SKM-1 treated with dmso at 0.1 percent for 144 hours (cell line): ENCODE measurements around the gene ARID3A.

Source experiments
- DNase-seq: peaks from one replicate; lab custom pipeline; 2025; ENCODE audit not compliant: unreplicated experiment; lab: John Stamatoyannopoulos, UW

The ARID3A gene

DNA sequence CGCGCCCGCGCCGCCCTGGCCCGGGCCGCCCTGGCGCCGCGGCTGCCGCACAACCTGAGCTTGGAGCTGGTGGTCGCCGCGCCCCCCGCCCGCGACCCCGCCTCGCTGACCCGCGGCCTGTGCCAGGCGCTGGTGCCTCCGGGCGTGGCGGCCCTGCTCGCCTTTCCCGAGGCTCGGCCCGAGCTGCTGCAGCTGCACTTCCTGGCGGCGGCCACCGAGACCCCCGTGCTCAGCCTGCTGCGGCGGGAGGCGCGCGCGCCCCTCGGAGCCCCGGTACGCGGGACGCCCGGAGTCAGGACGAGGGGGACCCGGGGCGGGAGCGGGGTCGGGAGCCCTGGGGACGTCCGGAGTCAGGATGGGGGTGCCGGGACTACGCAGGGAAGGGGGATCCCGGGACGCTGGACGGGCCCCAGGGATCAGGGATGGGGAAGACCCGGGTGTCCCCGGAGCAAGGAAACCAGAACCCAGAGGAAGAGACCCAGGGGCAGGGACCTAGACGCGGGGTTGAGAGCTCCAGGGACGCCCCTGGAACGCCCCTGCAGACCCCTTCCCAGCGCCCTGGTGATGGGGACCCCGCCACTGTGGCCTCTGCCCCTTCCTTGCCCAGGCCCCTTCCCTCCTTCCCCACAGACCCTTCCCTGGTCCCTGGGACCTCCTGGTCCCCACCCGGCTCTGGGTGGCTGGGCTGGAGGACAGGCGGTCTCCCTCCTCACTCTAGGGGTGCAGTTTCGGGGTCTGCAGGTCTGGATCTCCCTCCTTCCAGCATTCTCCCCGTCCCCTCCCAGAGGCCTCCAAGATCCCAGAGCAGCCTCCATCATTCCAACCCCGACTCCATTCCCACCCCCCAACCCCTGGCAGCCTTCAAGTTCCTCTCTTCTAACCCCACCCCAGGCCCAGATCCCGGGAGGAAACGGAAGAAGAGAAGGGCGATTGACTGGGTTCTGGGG lies 75.0 kb downstream of the ARID3A start:
- DNase-seq = no peak

DNA sequence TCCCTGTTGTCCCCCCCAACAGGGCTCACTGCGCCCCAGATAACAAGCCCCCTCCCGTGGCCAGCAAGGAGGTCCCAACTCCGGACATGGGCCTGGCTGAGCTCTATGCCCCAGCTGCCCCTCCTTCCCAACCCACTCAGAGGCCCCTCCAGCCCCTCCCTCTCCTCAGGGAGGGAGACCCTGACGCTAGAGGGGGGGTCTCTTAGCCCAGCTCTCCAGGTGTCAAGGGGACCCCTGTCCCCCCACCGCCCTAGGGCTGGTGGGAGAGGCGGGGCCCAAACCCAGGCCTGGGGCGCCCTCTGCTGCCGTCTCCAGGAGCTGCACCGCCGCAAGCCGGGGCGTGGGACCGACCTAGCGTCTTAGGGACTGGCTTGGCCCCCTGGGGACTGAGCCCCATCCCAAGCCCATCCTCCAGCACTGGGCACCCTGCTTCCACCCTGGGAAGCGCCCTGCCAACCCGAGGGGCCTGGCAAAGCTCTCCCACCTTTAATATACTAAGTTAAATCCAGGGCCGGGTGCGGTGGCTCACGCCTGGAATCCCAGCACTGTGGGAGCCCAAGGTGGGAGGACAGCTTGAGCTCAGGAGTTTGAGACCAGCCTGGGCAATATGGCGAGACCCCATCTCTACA lies 75.8 kb downstream of the ARID3A start:
- no peak for DNase-seq

DNA sequence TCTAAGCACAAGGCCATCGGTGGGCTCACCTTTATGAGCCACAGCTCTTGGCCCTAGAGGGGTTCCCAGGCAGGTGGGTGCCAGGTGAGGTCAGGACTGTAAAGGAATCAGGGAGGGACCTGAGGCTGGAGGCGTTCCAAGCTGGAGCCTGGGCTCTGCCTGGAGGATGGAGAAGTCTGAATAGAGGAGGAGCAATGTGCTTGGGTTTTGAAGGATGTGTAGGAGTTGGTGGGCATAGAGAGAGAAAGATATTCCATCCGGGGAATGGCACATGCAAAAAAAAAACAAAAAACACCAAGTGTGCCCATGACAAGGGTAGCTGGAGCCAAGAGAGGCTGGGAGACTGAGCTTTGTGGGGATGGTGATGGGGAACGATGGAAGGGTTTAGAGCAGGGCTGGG lies 76.8 kb downstream of the ARID3A start:
- no peak for DNase-seq

DNA sequence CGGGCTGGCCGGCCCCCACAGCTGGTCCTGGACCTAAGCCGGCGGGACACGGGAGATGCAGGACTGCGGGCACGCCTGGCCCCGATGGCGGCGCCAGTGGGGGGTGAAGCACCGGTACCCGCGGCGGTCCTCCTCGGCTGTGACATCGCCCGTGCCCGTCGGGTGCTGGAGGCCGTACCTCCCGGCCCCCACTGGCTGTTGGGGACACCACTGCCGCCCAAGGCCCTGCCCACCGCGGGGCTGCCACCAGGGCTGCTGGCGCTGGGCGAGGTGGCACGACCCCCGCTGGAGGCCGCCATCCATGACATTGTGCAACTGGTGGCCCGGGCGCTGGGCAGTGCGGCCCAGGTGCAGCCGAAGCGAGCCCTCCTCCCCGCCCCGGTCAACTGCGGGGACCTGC lies 77.4 kb downstream of the ARID3A start:
- DNase-seq = no peak

DNA sequence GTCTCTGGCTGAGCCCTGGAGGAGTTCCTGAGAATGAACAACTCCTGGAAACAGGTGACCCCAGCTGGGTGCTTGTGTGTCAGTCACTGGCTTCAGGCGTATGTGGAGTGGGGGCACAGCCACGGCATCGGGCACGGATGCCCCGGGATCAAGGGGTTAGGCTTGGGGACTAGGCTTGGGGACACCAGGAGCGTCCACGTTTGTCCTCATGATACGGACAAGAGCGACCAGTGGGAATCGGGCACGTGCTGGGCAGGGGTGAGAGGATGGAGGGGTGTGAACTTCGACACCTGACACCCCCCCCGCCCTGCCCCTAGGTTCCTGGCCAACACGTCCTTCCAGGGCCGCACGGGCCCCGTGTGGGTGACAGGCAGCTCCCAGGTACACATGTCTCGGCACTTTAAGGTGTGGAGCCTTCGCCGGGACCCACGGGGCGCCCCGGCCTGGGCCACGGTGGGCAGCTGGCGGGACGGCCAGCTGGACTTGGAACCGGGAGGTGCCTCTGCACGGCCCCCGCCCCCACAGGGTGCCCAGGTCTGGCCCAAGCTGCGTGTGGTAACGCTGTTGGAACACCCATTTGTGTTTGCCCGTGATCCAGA lies 78.5 kb downstream of the ARID3A start:
- no peak for DNase-seq

DNA sequence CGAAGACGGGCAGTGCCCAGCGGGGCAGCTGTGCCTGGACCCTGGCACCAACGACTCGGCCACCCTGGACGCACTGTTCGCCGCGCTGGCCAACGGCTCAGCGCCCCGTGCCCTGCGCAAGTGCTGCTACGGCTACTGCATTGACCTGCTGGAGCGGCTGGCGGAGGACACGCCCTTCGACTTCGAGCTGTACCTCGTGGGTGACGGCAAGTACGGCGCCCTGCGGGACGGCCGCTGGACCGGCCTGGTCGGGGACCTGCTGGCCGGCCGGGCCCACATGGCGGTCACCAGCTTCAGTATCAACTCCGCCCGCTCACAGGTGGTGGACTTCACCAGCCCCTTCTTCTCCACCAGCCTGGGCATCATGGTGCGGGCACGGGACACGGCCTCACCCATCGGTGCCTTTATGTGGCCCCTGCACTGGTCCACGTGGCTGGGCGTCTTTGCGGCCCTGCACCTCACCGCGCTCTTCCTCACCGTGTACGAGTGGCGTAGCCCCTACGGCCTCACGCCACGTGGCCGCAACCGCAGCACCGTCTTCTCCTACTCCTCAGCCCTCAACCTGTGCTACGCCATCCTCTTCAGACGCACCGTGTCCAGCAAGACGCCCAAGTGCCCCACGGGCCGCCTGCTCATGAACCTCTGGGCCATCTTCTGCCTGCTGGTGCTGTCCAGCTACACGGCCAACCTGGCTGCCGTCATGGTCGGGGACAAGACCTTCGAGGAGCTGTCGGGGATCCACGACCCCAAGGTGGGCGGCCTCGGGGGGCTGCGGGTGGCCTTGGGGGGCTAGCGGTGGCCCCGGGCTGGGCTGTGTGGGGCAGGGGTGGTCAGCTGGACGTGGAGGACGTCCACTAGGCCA lies 79.2 kb downstream of the ARID3A start:
- DNase-seq = no peak

DNA sequence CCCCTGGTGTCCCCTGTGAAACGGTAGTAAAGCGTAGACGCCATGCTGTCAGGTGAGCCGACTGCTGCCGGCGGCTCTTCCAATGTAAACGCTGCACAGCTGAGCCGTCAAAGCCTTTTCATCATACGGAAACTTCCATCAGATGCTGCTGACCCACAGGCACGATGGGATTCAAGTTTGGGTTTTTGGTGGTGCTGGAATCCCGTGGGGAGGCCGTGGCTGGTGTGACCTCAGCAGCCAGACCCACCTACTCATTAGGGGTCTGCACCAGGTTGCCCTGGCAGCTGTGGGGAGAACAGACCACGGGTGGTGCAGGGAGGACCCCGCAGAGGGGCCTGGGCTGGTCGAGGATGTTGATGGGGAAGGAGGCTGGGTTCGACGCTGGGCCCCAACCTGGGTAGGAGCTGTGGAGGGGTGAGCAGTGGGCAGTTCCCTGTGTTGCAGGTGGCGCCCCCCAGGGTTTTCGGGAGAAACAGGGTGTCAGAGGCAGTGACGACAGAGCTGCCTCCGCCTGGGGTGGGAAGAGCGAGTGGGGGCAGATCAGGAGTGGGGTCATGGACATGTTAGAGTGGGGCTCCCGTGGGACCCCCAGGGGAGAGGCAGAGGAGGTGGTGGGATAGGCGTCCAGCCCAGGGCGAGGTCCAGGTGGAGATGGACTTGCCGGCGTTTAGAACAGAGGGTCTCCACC lies 81.0 kb downstream of the ARID3A start:
- no peak for DNase-seq

DNA sequence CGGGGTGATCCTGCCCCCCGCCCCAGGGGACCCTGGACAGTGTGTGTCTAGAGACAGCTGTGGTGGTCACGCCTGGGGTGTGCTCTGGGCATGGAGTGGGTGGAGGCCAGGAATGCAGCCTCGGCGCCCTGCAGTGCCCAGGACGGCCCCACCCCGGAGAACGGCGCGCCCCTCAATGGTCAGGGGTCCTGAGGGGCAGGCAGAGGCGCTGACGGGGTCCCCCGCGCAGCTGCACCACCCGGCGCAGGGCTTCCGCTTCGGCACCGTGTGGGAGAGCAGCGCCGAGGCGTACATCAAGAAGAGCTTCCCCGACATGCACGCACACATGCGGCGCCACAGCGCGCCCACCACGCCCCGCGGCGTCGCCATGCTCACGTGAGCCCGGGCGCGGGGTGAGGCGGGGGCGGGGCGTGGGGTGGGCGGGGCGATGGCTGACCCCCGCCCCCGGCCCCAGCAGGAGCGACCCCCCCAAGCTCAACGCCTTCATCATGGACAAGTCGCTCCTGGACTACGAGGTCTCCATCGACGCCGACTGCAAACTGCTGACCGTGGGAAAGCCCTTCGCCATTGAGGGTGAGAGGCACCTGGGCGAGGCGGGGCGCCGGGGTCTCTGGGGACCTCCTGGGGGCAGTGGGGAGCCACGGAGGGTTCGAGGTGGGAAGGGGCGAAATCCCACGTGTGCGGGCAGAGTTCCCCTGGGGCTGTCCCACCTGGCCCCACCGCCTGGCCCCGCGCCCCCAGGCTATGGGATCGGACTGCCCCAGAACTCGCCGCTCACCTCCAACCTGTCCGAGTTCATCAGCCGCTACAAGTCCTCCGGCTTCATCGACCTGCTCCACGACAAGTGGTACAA lies 81.8 kb downstream of the ARID3A start:
- no peak for DNase-seq

DNA sequence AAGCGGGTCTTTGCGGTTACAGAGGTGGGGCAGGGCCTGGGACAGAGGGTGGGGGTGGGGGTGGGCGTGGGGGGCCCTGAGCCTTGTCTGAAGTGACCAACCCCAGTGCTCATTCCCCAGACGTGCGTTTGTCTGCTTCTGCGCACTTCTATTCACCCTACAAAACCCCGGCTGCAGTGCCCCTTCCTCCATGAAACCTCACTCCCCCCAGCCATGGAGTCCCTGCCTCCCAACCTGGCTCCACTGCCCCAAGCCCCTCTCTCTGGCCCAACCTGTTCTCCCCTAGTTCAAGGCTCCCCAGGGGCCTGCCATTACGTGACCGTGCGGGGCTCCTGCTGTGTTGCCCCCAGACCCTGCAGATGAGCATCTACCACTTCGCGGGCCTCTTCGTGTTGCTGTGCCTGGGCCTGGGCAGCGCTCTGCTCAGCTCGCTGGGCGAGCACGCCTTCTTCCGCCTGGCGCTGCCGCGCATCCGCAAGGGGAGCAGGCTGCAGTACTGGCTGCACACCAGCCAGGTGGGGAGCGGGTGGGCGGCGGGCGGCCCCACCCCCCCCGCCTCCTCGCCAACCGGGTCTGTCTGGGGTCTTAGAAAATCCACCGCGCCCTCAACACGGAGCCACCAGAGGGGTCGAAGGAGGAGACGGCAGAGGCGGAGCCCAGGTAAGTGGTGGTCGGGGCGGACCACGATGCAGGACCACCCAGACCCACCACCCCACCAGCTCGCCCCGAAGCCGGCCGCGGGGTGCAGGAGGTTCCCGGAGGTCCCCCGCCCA lies 82.6 kb downstream of the ARID3A start:
- no peak for DNase-seq

DNA sequence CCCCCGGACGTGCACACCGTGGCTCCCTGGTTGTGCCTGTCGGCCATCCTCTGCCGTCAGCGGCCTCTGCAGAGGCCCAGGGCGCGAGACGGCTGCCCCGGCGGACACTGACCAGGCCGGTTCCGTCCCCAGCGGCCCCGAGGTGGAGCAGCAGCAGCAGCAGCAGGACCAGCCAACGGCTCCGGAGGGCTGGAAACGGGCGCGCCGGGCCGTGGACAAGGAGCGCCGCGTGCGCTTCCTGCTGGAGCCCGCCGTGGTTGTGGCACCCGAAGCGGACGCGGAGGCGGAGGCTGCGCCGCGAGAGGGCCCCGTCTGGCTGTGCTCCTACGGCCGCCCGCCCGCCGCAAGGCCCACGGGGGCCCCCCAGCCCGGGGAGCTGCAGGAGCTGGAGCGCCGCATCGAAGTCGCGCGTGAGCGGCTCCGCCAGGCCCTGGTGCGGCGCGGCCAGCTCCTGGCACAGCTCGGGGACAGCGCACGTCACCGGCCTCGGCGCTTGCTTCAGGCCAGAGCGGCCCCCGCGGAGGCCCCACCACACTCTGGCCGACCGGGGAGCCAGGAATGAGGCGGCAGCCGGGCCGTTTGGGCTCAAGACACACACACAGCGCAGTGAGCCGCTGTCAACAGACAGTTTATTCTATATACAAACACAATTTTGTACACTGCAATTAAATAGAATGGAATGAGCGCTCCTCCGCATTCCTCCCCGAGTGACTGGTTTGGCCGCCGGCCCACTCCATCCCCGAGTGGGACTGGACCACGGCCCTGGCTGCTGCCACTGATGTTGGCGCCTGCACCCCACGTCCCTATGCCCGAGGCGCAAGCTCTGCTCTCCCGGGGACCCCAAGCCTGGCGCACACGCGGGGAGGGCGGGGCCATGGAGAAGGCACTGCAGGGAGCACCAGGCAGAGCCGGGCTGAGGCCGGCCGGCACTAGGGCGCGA lies 83.5 kb downstream of the ARID3A start:
- no peak for DNase-seq

DNA sequence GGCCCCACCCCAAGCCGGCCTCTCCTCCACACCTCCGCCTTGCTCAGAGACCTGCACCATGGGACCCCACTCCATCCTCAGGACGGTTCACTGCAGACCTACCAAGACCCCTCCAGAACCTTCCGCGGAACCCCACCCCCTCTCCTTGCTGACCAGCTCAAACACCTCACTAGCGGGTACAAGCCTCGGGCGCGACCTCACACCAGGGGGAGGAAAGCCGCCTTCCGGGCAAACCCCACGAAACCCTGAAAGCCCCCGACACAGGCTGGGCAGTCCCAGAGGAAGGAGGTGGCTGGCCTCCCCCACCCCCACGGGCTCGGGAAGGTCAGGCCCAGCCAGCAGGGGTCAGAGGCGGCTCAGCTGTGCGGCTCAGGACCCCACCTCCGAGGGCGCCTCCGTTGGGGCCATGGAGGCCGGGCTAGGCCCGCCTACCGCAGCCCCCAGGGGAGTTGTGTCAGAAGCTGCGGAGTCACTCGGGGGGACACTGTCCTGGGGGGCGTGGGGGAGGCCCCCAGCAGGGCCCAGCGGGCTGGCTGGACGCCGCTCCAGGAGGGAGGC lies 84.2 kb downstream of the ARID3A start:
- no peak for DNase-seq

DNA sequence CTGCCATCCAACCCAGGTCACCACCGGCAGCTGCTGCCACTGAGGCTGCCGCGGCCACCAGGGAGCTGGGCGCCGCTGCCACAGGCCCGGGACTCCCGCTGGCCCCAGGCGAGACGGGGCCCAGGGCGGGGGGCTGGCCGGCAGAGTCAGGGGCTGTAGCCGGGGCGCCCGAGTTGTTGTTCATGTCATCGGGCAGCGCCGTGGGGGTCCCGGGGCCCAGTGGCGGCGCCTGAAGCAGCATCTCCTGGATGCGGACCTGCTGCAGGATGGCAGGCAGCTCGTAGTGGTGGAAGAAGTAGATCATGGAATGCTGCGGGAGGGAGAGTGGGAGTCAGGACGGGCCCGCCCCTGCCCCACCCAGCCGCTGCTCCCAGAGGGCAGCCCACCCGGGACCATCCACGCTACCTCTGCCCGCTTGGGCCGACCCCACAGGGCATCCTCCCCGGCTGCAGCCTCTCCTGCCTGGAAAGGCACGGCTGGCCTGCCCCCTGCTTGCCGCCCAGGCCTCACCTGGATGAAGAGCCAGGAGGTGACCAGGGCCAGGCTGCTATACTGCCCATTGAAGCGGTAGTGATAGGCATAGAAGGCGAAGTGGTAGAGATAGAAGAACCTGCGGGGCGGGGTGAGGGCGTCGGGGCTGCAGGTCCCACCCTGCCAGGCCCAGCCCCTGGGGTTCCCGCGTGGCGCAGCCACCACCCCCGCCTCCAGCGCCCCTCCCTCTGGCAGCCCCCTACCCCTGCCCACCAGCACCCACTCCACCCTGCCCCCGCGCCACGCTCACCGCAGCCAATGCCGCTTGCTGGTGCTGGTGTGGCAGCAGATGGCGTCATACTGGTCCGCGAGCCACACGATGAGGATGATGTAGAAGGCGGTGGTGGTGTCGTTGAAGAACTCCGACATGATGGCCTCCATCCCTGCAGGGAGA lies 85.0 kb downstream of the ARID3A start:
- no peak for DNase-seq

DNA sequence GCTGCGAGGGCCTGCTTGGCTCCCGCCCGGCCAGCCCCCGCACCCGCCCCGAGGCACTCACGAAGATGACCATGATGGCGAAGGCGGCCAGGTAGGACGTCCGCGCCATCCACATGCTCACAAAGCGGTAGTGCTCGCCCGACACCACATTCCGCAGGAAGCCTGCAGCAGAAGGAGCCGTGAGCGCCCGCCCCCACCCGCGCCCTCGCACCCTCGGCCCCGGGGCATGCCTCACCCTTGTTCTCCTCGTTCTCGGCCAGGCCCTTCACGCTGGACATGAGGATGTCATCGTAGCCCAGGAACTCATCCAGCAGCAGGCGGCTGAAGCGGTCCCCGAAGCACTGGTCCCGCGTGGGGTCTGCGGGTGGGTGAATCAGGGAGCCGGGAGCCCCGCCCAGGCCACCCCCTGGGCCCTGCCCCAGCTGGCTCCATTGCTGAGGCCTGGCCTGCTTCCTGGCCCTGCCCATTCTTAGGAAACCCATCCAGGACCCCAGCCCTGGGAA lies 86.0 kb downstream of the ARID3A start:
- no peak for DNase-seq

DNA sequence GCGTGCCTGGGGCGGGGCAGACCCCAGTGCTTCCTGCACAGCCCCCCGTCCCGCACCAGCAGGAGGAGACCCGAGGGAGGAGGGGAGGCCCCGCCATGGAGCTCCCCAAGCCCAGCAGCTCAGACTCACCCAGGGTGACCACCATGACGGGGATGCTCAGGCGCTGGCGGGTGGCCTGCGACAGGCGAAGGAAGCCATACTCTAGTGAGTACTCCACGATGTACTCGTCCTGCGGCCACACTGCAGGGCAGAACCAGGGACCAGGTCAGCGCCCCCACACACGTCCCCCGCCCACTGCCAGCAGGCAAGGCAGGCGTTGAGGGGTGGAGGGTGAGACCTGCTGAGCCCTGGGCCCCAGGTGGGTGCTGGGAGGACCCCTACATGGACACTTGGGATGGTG lies 86.5 kb downstream of the ARID3A start:
- DNase-seq = no peak

DNA sequence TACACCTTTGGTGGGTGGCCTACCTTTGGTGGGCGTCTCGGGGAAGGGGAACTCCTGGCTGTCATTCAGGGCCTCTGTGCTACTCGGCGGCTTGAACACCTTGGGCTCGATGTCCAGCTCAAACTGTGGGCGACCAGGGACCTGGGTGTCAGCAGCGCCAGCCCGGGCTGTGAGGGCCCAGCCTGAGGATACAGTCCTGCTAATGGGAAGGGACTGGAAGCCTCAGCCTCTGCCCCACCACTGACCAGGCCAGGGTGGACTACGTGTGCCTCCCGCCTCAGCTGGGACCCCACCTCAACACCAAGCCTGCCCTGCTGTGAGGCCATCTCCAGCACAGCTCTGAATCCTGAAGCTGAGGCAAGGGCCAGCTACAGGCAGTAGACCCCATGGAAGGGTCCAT lies 87.4 kb downstream of the ARID3A start:
- no peak for DNase-seq
